HepG2 (cell line): Measurements from ENCODE around the gene RPL32. TPM values are rescaled to one million over a fixed set of nuclear protein-coding genes. Genes with fewer than 3 reads are reported as not detected.
A peak's percentile ranks its signal among the peaks of the same experiment; 100 is the strongest.

Experiments
- ARNT ChIP-seq: fragments of 450-650 bp; IDR thresholded peaks from 2 replicates; pipeline ENCODE4 v1.6.1; 2017
- HNF1B ChIP-seq: sonication (generic); formaldehyde crosslinking; IDR thresholded peaks from 2 replicates; pipeline ENCODE4 v1.5.1; 2020; ENCODE audit warnings: mild to moderate bottlenecking, moderate library complexity, missing genetic modification reagents
- MIXL1 ChIP-seq: IDR thresholded peaks from 2 replicates; pipeline ENCODE4 v1.6.1; 2016
- MYPOP ChIP-seq: sonication (generic); formaldehyde crosslinking; IDR thresholded peaks from 2 replicates; pipeline ENCODE4 v1.8.1; 2023; ENCODE audit warnings: mild to moderate bottlenecking, moderate library complexity, missing genetic modification reagents
- NFKB2 ChIP-seq: sonication (generic); formaldehyde crosslinking; IDR thresholded peaks from 2 replicates; pipeline ENCODE4 v1.4.0; 2020; ENCODE audit warnings: missing genetic modification reagents, borderline replicate concordance
- ZNF281 ChIP-seq: sonication (generic); formaldehyde crosslinking; IDR thresholded peaks from 2 replicates; pipeline ENCODE4 v1.4.0; 2020; ENCODE audit warnings: missing genetic modification reagents, borderline replicate concordance
- ZNF317 ChIP-seq: sonication (generic); formaldehyde crosslinking; IDR thresholded peaks from 2 replicates; pipeline ENCODE4 v1.5.0; 2020; ENCODE audit warnings: mild to moderate bottlenecking, missing genetic modification reagents
- ZNF720 ChIP-seq: sonication (generic); formaldehyde crosslinking; IDR thresholded peaks from 2 replicates; pipeline ENCODE4 v1.4.0; 2020; ENCODE audit warnings: missing genetic modification reagents
- ZNF792 ChIP-seq: IDR thresholded peaks from 2 replicates; pipeline ENCODE4 v1.6.1; 2016
- polyA plus RNA-seq, 8 experiments: library from polyadenylated mRNA; depleted of rRNA in 3 of 8; stranded (reverse) in 7 of 8; unstranded in 1 of 8; fragments of >200 nt; fragmentation: Illumina TruSeq in 4 of 8; extraction: Trizol in 4 of 8; gene quantifications; 2 replicates each; pipeline versions ENCODE4 v1.2.1 to v1.2.3, GENCODE V29; 2011 to 2016; ENCODE audit warnings: low read depth in 4 of 8, missing spikeins in 1 of 8, mixed read lengths in 1 of 8; ENCODE audit not compliant: insufficient read depth in 1 of 8
- total RNA-seq, 5 experiments: library from RNA; depleted of rRNA; stranded (reverse); fragments of >200 nt; fragmentation: Illumina TruSeq; extraction: Trizol; gene quantifications; 2 replicates each; pipeline ENCODE4 v1.2.3, GENCODE V29; 2016; ENCODE audit warnings: low read depth in 1 of 5

RPL32 gene
- total and polyA plus RNA-seq, 2 of the 13 experiments (the other 11 are each of a cell fraction or from before 2014, with no cell fraction given): 1,781 to 2,401 TPM

GRCh38 chr3:12868039-12869034 lies 27.0 kb upstream of the RPL32 start (continued):
- TF ChIP-seq HNF1B (no peak), ARNT (no peak), MYPOP (CRISPR knock-in tag) (peak; percentile 45; the same call in 1 of the 2 replicates), ZNF792 (CRISPR knock-in tag) (peak; percentile 55; the same call in 1 of the 2 replicates), MIXL1 (CRISPR knock-in tag) (peak; percentile 62; the same call in 1 of the 2 replicates), ZNF317 (CRISPR knock-in tag) (peak; percentile 53; the same call in 1 of the 2 replicates), ZNF720 (CRISPR knock-in tag) (no peak), ZNF281 (CRISPR knock-in tag) (no peak), NFKB2 (CRISPR knock-in tag) (peak; percentile 52; the same call in 1 of the 2 replicates)
